ENCODE measurements around the gene NCKAP5L.

Gene NCKAP5L

DNA sequence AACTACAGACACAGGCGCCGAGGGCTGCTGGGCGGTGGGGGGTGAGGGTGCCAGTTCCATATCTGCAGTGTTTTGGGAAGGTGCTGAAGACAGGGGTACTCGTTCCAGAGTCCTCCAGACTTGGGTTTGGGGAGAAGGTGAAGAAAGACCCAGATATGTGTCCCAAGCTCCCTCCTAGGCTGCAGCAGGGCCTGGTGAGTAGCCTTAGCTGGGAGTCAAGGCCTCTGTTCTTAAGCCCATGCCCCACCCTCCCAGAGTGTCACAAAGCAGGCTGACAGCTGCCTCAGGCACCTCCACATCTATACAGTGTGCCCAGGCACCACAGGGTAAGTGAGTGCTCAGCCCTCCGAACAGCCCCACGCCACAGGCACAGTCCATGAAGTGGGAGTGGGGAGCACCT, 4.3 kb downstream of the NCKAP5L start:
- DNase-seq, result no peak

DNA sequence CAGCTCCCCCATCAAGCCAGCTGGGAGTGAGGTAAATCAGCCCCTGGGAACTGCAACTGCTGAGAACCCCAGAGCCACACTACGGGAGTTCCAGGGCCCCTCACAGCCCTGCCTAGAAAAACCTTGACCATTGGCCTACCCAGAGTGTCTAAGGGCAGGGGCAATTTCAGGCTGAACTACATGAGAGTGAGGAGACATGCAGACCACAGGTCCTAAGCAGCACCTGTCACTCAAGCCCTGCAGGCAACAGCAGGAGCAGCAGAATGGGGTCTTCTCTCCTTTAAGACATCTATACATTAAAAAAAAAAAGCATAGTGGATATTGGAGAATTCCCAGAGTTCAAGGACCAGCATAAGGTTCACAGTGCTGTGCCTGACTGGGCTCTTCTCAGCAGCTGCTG, 4.9 kb downstream of the NCKAP5L start:
- DNase-seq, result no peak

DNA sequence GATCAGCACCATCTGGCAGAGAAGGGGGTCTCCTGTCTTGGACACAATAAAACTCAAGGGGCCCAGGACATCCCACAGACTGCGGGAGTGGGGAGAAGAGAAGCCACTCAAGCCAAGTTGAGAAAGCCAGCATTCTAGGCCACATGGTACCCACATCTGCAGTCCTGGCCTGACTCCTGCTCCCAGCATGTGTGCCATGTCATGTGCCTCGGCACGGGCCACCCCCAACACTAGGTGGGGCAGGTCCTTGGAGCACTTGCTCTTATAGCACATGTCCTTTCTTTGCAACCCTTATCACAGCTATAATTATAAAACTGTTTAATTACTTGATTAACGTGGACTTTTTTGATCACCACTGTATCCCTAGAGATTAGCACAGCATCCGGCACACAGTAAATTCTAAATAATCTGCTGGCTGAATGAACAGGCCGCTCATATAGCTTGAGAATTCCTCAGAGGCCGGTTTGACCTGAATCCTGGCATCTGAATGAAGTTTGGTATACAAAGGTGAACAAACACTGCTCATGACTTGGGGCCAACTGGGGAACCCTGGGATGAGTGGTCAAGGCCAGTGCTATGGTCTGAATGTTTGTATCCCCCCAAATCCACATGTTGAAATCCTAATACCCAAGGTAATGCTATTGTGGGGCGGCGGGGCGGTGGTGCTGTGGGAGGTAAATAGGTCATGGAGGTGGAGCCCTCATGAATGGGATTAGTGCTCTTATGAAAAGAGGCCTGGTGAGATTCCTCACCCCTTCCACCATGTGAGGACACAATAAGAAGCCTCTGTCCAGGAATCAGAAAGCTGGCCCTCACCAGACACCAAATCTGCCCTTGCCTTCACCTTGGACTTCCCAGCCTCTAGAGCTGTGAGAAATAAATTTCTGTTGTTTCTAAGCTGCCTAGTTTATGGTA, 6.6 kb downstream of the NCKAP5L start:
- DNase-seq, result no peak

DNA sequence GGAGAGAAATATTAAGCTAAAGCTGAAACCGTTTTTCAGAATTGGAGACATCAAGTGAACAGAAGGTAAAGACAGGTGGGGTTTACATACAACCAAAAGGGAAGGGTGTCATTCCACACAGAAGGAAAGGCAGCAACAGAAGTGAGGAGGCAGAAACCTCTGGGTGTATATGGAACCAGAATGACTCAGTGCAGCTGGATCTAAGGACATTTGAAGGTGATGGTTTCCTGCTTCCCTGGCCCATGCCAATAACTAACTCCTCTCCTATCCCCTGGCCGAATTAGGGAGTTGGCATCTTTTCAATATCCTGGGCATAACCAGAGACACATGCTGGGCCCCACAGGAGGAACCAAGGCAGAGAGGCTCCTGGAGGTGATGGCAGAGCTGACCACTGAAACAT, 8.4 kb downstream of the NCKAP5L start:
- no peak for DNase-seq

DNA sequence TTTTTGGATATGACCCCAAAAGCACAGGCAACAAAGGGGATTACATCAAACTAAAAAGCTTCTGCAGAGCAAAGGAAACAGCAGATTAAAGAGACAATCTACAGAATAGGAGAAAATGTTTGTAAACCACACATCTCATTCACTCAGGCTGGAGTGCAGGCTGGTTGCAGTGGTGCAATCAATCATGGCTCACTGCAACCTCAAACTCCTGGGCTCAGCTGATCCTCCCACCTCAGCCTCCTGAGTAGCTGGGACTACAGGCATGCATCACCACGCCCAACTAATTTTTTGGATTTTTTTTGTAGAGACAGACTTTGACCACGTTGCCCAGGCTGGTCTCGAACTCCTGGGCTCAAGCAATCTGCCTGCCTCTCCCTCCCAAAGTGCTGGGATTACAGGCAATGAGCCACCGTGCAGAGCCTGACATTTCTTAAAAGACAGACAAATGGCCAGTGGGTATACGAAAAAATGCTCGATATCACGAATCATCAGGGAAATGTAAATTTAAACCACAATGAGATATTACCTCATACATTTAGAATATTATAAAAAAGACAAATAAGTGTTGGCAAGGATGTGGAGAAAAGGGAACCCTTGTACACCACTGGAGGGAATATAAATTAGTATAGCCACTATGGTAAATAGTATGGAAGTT, 9.8 kb downstream of the NCKAP5L start:
- no peak for DNase-seq

DNA sequence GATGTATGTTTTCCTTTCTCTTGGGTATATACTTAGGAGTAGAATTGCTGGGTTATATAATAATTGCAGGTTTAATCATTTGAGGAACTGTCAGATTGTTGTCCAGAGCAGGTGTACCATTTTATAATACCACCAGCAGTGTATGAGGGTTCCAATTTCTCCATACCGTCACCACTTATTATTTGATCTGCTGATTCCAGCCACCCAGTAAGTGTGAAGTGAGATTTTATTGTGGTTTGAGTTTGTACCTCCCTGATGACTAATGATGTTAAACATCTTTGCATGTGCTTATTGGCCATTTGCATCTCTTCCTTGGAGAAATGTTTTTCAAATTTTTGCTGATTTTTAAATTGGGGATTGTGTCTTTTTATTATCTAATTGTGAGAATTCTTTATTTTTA, 15.1 kb downstream of the NCKAP5L start:
- DNase-seq, result no peak

DNA sequence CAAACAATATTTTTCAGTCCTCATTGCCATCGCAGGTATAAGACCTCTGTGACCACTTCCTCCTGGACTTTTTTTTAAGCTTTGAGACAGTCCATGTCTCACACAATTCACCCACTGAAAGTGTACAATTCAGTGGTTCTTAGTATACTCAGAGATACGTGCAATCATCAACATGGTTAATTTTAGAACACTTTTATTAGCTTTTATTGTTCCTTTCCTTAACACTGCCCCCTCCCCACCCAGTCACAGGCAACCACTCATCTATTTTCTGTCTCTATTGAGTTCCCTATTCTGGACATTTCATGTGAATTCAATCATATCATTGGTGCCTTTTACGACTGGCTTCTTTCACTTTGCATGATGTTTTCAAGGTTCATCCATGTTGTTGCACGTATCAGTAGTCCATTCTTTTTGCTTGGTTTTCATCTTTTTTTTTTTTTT, 16.2 kb downstream of the NCKAP5L start:
- no peak for DNase-seq

DNA sequence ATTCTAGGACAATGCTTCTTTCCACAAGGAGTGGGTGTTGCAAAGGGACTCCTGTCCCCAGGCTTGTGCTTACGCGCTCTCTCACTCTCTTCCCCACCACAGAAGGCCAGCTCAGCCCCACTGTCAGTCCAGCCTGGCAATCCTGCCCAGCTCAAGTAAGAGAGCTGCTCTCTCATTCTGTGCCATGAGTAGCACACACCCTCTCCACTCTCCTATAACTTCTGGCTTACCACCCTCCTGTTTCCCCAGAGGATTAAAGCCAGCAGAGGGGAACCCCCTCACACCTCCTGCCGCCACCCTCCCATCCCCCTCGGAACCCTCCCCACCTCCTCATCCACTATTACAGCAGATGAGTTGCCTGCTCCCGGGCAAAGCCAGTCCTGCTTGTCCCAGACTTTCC, 17.1 kb downstream of the NCKAP5L start:
- no peak for DNase-seq

DNA sequence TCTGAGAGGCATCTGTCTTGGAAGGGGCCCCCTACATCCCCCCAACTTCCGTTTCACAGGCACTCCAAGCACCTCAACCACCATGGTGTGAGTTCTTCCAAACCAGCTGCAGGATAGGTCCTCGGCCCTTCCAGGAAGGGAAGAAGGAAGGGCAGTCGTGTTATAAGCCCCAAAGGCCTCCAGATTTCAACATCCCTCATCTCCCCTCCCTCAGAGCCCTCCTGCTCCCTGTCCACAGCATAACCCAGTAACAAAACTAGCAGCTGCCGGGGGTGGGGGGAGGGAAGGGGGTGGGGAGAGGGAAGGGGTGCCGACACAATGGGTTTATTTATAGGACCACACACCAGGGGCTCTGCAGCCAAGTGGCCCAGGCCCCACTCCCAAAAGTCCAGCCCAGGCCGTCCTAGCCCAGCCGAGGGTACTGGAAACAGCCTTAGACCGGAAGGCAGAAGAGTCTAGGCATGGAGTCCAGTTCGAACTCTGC, 18.3 kb downstream of the NCKAP5L start:
- peak; percentile 58 for DNase-seq

DNA sequence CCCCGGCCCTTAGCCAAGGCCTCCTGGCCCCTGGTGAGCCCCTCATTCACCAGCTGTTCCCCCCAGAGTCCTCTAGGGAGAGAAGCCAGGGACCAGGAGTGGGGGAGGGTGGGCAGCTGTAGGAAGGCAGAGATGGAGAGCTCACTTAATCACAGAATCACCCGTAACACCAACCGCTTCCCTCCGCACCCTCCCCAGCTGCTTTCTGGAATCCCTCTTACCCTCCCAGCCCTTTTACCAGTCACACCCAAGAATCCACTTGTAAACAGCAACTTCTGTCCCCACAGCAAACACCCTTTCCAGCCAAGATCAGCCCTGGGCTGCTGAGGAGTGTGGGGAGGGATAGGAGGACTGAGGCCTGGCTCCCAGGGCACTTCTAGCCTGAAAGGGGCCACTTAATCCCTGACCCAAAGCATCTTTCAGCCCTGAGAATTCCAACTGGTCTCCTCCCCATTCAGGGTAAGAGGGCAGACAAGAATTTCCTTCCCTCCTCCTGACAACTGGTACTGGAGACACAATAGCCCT, 18.8 kb downstream of the NCKAP5L start:
- DNase-seq, result peak; percentile 83

DNA sequence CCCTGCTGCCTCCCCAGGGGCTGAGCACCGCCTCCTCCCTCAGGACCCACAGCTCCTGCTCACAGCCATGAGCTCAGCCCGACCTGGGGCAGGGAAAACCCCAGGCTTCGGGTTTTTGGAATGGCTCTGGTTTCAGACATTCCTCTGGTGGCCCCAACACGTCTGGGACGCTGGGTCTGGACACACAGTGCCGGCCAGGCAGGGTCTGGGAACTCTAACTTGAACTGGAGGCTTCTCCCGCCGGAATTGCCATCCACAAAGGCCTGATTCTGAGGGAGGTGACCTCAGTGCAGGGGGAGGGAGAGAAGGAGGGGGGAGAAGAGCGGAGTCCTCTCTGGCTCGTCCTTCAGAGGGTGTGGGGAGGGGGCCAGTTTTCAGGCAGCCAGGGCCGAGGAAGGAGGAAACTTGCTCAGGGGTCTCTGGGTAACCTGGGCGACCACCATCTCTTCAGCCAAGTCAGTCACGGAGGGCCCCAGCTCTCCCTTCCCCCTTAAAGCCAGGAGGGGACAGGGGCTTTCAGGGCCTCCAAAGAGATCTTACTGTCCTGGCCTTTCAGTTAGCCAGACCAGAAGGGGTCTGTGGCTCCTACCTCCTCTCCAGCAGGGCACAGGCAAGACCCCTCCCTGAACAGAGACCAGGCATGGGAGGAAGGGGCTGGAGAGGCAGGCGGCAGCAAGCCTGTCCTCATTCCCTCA, 19.4 kb downstream of the NCKAP5L start:
- DNase-seq, result peak; percentile 68

DNA sequence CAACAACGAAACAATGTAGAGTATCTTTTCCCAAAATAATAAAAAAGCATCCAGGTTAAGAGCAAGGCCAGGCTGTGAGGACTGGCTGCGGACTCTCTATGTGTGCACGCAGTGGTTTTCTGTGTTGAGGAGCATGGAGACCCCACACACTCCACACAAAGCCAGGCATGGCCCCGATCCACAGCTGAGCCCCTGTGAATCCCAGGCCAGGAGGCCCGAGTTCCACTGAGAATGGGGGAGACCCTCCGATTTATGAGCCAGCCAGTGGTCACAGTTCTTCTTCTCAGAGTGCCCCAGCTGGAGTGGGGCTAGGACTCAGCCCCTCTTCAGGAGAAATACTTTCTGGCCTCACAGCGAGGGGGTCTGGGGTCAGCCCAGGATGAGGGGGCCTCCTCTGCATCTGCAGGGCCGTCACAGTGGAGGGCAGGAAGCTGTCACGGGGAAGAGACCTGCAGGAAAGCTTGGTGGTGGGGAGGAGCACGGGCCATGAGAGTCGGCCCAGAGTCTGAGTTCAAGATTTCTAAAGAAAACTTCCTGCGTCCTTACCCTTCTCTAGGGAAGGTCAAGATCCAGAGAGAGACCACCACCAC, 20.1 kb downstream of the NCKAP5L start:
- DNase-seq, result no peak

DNA sequence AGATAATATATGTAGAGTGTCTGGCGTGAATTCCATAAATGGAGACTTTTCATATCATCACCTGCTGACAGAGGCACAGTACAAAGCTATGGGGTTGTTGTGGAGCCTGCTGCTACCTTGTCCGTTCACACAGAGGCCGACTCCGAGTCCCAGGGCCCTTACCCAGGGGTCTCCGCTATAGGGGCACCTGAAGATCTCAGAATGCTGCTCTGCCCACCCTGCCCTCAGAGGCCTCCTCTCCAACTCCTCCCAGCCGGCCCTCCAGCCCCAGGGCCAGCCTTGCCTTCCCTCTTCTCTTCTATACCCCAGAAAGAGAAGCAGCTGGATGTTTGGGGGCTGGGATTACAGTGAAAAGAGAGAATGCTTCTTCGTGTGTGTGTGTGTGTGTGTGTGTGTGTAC, 21.3 kb downstream of the NCKAP5L start:
- DNase-seq, result no peak

DNA sequence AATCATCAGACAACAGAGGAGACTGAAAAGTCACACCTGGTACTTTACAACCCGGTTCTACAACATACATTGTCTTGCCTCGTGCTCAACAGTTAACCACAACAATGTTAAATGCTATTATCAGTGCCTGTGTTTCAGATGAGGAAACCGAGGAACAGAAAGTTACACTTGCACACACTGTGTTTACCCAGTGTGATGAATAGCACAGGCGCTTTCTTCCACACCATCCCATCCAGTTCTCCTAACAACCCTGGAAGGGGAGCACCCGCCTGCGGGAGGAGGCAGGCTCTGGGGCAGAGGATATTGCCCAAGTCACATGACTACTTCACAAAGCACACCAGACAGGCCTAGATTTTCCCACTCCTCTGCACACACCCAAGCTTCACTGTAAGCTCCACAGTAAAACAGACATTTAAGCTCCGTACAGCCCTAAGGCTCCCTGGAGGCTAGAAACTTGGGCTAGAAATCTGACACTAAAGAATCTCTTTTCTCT, 21.8 kb downstream of the NCKAP5L start:
- no peak for DNase-seq

DNA sequence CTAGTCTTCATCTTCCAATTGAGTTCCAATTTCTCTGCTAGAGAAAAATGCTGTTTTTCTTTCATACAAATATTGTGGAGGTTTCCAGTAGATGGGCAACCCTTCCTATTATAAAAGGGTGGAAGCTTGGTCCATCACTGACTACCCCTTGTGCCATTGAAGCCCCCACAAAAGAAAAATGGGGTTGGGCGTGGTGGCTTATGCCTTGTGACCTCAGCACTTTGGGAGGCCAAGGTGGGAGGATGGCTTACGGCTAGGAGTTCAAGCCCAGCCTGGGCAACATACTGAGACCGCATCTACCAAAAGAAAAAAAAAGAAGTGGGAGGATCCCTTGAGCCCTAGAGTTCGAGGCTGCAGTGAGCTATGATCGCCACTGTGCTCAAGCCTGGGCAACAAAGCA, 22.8 kb downstream of the NCKAP5L start:
- DNase-seq, result no peak

DNA sequence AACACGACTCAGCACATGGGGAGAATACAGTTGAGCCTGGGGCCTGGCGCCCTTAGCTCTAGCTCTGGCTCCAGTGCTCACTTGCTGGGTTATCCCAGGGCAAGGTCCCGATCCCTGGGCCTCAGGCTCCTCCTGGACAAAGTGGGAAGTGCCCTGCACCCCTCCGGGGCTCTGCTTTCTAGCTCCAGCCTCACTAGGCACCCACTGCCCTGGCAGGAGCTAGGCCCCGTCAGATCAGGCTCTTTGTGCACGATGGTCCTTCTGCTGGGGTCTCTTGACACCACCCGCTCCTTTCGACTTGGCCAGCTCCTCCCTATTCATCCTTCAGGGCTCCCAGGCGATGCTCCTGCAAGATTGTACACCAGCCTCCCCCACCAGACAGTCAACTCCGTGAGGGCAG, 23.4 kb downstream of the NCKAP5L start:
- DNase-seq, result no peak

DNA sequence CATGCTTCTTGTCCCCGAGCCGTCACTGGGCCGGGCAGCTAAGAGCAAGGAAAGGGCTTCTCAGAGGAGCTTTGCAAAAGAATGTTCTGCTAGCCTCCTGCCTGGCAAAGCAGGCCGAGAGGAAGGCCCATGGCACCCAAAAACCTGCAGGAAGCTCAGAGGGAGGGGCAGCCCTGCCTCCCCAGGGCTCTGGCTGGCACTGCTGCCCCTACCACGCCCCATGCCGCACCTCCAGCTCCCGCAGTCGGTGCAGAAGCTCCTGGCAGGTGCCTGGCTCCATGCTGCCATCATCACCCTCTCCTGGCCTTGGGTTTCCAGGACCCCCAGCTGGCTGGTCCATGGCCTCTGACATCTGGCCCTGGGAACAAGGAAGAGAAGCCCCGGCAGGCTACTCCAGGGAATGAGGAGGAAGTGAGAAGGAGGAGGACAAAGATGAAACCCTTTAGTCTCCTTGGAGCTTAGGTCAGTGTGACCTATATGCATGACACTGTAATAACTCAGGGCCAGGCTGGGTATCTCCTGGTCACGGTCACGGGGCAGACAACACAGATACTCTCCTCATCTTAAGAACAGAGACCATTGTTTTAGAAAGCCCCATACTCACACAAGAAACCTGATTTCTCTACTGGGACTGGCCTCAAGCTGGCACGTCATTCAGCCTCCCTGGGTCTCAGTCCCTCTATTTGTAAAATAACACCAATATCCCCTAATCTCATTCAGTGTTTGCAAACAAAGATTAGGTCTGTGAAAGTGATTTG, 24.3 kb downstream of the NCKAP5L start:
- no peak for DNase-seq

DNA sequence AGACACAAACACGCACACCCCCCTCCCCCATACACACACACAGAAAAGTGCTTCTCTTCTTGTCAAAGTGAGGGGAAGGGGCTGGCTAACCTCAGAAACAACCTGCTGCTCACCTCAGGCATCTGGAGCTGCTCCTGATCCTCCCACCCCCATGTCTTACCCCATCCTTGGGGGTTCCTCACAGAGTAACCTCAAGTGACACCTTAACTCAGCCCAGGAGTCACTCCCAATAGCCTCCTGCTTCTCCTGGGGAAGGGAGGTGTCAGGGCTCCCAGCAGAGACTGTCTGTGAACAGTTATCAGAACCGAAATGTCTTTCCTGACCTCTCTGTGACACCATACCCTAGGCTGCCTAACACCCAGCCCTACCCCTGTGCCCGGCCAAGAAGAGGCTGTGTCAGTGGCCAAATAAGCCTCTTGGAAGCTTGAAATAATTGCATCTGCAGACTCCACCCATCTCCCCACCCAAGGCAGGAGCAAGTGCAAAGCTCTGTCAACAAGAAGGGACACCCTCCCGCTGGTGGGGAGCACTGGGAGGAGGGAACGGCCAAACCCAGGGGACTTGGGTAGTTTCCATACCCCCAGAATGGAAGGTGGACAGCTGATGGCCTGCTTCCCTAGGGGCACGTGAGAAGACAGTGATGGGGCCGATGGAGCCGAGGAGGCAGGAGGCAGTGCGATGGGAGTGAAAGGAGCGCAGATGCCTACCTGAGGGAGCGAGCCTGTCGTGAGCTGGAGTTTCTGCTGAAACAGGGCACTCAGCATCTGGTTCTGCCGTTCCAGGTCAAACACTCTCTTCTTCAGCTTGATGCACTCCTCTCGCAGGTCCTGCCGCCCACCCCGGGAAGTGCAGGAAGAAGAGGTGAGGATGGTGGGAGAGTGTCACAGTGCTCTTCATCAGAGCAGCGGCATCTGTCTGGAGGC, 26.8 kb downstream of the NCKAP5L start:
- DNase-seq, result no peak

DNA sequence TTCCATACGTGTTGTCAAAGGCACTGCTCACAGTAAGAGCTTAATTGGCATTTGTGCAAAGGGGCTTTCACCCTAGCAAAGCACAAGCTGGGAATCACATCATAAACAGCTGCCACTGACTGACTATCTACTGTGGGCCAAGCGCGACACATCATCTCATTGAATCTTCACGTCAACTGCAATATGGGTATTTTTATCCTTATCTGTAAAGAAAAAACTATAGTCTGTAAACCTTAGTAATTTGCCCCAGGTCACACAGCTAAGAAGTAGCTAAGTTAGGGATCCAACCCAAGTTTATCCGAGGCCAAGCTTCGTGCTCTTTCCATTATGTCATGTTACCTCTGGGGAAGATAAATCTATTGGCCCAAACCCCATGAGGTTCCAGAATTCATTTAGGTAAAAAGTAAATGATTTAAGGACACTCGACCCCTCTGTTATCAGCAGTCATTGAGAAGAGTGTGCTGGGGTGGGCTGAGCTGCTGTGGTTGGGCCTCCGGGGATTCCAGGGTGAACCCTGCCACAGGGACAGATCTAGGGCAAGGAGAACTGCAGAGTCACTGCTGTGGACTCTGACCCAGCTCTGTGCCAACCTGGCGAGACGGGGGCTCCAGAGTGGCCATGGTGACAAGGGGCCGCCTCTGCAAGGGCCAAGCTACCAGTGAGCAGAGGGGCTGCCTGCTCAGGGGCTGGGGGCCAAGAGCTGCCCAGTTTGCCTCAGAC, 27.6 kb downstream of the NCKAP5L start:
- DNase-seq, result no peak

DNA sequence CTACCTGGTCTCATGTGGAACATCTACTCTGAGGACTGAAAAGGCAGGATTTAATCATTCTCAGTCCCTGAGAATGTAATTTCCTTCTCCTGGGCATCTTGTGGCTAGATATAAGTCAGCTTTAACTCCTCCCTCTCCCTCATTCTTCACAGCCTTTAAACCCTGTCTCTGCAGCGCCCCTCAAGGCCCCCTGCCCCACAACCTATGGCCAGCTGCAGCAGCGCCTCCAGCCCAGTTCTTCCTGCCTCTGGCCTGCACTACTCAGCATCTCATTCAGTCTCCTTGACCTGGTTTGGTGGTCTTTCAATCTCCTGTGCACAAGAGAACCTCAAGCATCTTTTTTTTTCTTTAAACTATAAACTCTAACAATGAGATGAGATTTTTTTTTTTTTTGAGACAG, 29.3 kb downstream of the NCKAP5L start:
- DNase-seq, result no peak
